GM23338 (cell line): ENCODE results near the gene AK9. TPM values are rescaled to one million over a fixed set of nuclear protein-coding genes. Genes with fewer than 3 reads are reported as not detected.

Experiments used
- ATAC-seq: fragments of 200-7000 bp; cut with Tn5 transposase; 3 replicates; pipeline ENCODE4 v1.9.1; 2020
- DNase-seq: peaks from one replicate; pipeline ENCODE4 v3.0.0-alpha.2; 2015; ENCODE audit warnings: low spot score
- H2AFZ ChIP-seq: fragments of 200-600 bp; sonication (generic); 2 replicates; pipeline ENCODE4 v1.8.0; 2016; ENCODE audit warnings: antibody characterized with exemption, mild to moderate bottlenecking, moderate library complexity
- H3F3A ChIP-seq: fragments of 200-600 bp; sonication (generic); replicated peaks from 2 replicates; pipeline ENCODE4 v1.8.0; 2017; ENCODE audit warnings: antibody characterized with exemption, mixed run types, low read depth
- H3K27ac ChIP-seq: fragments of 200-600 bp; sonication (generic); 2 replicates; pipeline ENCODE4 v1.6.1; 2016; ENCODE audit warnings: low read depth
- H3K27me3 ChIP-seq: fragments of 200-600 bp; sonication (generic); 2 replicates; pipeline ENCODE4 v1.8.0; 2016; ENCODE audit warnings: mild to moderate bottlenecking, mixed run types, moderate library complexity; ENCODE audit not compliant: insufficient read depth
- H3K36me3 ChIP-seq: fragments of 200-600 bp; sonication (generic); 2 replicates; pipeline ENCODE4 v1.8.0; 2016; ENCODE audit warnings: mild to moderate bottlenecking; ENCODE audit not compliant: insufficient read depth
- H3K4me1 ChIP-seq: fragments of 200-600 bp; sonication (generic); 2 replicates; pipeline ENCODE4 v1.8.0; 2016; ENCODE audit warnings: mild to moderate bottlenecking, moderate library complexity; ENCODE audit not compliant: insufficient read depth
- H3K4me2 ChIP-seq: fragments of 200-600 bp; sonication (generic); 2 replicates; pipeline ENCODE4 v1.7.1; 2017; ENCODE audit warnings: mixed run types
- H3K4me3 ChIP-seq: fragments of 200-600 bp; sonication (generic); 2 replicates; pipeline ENCODE4 v1.6.1; 2016; ENCODE audit warnings: mixed run types
- H3K79me2 ChIP-seq: fragments of 200-600 bp; sonication (generic); replicated peaks from 2 replicates; pipeline ENCODE4 v1.8.0; 2017; ENCODE audit warnings: mild to moderate bottlenecking; ENCODE audit not compliant: insufficient read depth
- H3K9me2 ChIP-seq: fragments of 200-600 bp; sonication (generic); 2 replicates; pipeline ENCODE4 v1.8.0; 2017; ENCODE audit not compliant: insufficient read depth
- H4K20me1 ChIP-seq: fragments of 200-600 bp; sonication (generic); replicated peaks from 2 replicates; pipeline ENCODE4 v1.8.0; 2017; ENCODE audit warnings: mild to moderate bottlenecking; ENCODE audit not compliant: insufficient read depth
- H3K27ac Mint-ChIP-seq: 2 replicates; pipeline ENCODE4 v1.8.0; 2020; ENCODE audit warnings: inconsistent platforms, mild to moderate bottlenecking, moderate library complexity, mixed read lengths
- H3K27me3 Mint-ChIP-seq: 3 replicates; pipeline ENCODE4 v1.8.0; 2022; ENCODE audit warnings: low read depth, mild to moderate bottlenecking, moderate library complexity, mixed read lengths, inconsistent platforms; ENCODE audit not compliant: insufficient read depth, poor library complexity
- H3K36me3 Mint-ChIP-seq: 3 replicates; pipeline ENCODE4 v1.8.0; 2021; ENCODE audit warnings: low read depth, mild to moderate bottlenecking, inconsistent platforms, moderate library complexity, mixed read lengths
- H3K4me1 Mint-ChIP-seq: 3 replicates; pipeline ENCODE4 v1.8.0; 2020; ENCODE audit warnings: mild to moderate bottlenecking, inconsistent platforms, mixed read lengths
- H3K4me3 Mint-ChIP-seq: 3 replicates; pipeline ENCODE4 v1.8.0; 2021; ENCODE audit warnings: moderate library complexity, mild to moderate bottlenecking, inconsistent platforms, mixed read lengths
- H3K9me3 Mint-ChIP-seq: 3 replicates; pipeline ENCODE4 v1.8.0; 2020; ENCODE audit warnings: moderate library complexity, mild to moderate bottlenecking, inconsistent platforms, mixed read lengths
- ETS1 ChIP-seq: IDR thresholded peaks from 2 replicates; pipeline ENCODE4 v1.6.1; 2016; ENCODE audit warnings: antibody characterized with exemption
- EZH2 ChIP-seq: fragments of 200-600 bp; sonication (generic); IDR thresholded peaks from one replicate; pipeline ENCODE4 v1.8.0; 2017; ENCODE audit warnings: antibody characterized with exemption, mild to moderate bottlenecking, low read depth; ENCODE audit not compliant: unreplicated experiment
- EZH2phosphoT487 ChIP-seq: fragments of 200-600 bp; sonication (generic); IDR thresholded peaks from one replicate; pipeline ENCODE4 v1.8.1; 2018; ENCODE audit warnings: antibody characterized with exemption; ENCODE audit not compliant: unreplicated experiment
- JUNB ChIP-seq: IDR thresholded peaks from one replicate; pipeline ENCODE4 v1.6.1; 2016; ENCODE audit warnings: antibody characterized with exemption; ENCODE audit not compliant: unreplicated experiment
- NANOG ChIP-seq: IDR thresholded peaks from 2 replicates; pipeline ENCODE4 v1.6.1; 2016; ENCODE audit warnings: antibody characterized with exemption, borderline replicate concordance
- POLR2AphosphoS5 ChIP-seq: IDR thresholded peaks from 2 replicates; pipeline ENCODE4 v1.6.1; 2016; ENCODE audit warnings: antibody characterized with exemption, low read depth
- REST ChIP-seq: IDR thresholded peaks from one replicate; pipeline ENCODE4 v1.6.1; 2018; ENCODE audit warnings: antibody characterized with exemption; ENCODE audit not compliant: unreplicated experiment
- STAT1 ChIP-seq: IDR thresholded peaks from one replicate; pipeline ENCODE4 v1.6.1; 2016; ENCODE audit warnings: antibody characterized with exemption; ENCODE audit not compliant: unreplicated experiment
- ZNF114 ChIP-seq: fragments of 250-450 bp; sonication (Bioruptor Pico); IDR thresholded peaks from 2 replicates; pipeline ENCODE4 v1.5.0; 2020; ENCODE audit warnings: mild to moderate bottlenecking, moderate library complexity
- ZNF331 ChIP-seq: fragments of 250-450 bp; sonication (Bioruptor Pico); IDR thresholded peaks from 2 replicates; pipeline ENCODE4 v1.5.0; 2020; ENCODE audit warnings: low read depth, mild to moderate bottlenecking, moderate library complexity
- polyA plus RNA-seq: library from polyadenylated mRNA; unstranded; fragments of >200 nt; fragmentation: Nextera tagmentation; extraction: Ambion mirVana; gene quantifications from 2 replicates; pipeline ENCODE4 v1.2.1, GENCODE V29; 2016
- total RNA-seq: library from RNA; depleted of rRNA; stranded (reverse); fragments of >200 nt; shearing (Covaris generic); gene quantifications from 2 replicates; pipeline ENCODE4 v1.2.3, GENCODE V29; 2014
- TF ChIP-seq, protein P1 (sequence below): fragments of 250-450 bp; sonication (Bioruptor Pico); IDR thresholded peaks from 2 replicates; pipeline ENCODE4 v1.5.0; 2020; ENCODE audit warnings: mild to moderate bottlenecking, moderate library complexity

AK9 gene
- total and polyA plus RNA-seq, 2 experiments from 2014 or later, result 2.0 to 6.4 TPM

- TF ChIP-seq REST, result no peak
- TF ChIP-seq ZNF114 (CRISPR knock-in tag), result no peak
- TF ChIP-seq ZNF331 (CRISPR knock-in tag), result no peak
- no peak for TF ChIP-seq STAT1
- no peak for TF ChIP-seq EZH2
- TF ChIP-seq ETS1, result no peak
Observed at GRCh38 chr6:109506841-109507240, 184.2 kb downstream of the AK9 start (continued).

DNA sequence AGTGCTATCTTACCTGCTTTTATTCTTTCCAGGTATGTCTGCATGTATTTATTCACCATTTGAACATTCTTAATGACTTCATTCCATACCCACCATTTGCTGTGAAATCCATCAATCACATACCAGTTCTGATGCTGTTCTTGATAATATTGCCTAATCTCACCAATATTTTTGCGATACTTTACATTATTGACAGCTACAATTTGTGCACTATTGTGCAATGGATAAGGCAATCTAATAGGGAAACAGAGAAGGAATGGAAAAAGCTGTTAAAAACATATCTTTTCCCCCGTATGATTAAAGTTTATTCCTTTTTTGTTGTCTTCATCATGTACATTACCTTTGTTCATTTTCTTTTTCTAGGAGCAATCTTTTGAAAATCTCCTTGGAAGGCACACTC lies 184.7 kb downstream of the AK9 start:
- H3K9me2 ChIP-seq, result peaks cover 6% of the 10 kb centered on the region; the same call in 1 of the 2 replicates
- H3K4me3 Mint-ChIP-seq, result no peak overlapping the region
- no peak overlapping the region for H3K4me3 ChIP-seq
- H3K79me2 ChIP-seq, result no peaks in the 10 kb centered on the region
- DNase-seq, result no peak
- H3K4me1 ChIP-seq, result no peaks in the 10 kb centered on the region; the same call in 1 of the 2 replicates
- H3K27ac Mint-ChIP-seq, result no peak overlapping the region
- peaks cover 10% of the 10 kb centered on the region for H3K27me3 Mint-ChIP-seq
- no peak overlapping the region for H3K27ac ChIP-seq
- peaks cover 4% of the 10 kb centered on the region; the same call in 1 of the 2 replicates for H3K36me3 ChIP-seq
- no peak for ATAC-seq
- H3K9me3 Mint-ChIP-seq, result peaks cover 31% of the 10 kb centered on the region
- H3K4me2 ChIP-seq, result no peak overlapping the region
- H4K20me1 ChIP-seq, result no peaks in the 10 kb centered on the region
- H2AFZ ChIP-seq, result no peak overlapping the region
- H3K27me3 ChIP-seq, result no peaks in the 10 kb centered on the region
- no peaks in the 10 kb centered on the region for H3F3A ChIP-seq
- H3K36me3 Mint-ChIP-seq, result peaks cover 23% of the 10 kb centered on the region
- H3K4me1 Mint-ChIP-seq, result peaks cover 24% of the 10 kb centered on the region
- no peak for TF ChIP-seq EZH2
- no peak for TF ChIP-seq JUNB
- TF ChIP-seq ETS1, result no peak
- no peak for TF ChIP-seq ZNF114 (CRISPR knock-in tag)
- no peak for TF ChIP-seq EZH2phosphoT487
- no peak for TF ChIP-seq NANOG
- TF ChIP-seq POLR2AphosphoS5, result no peak
- TF ChIP-seq ZNF331 (CRISPR knock-in tag), result no peak
- TF ChIP-seq, protein P1, sequence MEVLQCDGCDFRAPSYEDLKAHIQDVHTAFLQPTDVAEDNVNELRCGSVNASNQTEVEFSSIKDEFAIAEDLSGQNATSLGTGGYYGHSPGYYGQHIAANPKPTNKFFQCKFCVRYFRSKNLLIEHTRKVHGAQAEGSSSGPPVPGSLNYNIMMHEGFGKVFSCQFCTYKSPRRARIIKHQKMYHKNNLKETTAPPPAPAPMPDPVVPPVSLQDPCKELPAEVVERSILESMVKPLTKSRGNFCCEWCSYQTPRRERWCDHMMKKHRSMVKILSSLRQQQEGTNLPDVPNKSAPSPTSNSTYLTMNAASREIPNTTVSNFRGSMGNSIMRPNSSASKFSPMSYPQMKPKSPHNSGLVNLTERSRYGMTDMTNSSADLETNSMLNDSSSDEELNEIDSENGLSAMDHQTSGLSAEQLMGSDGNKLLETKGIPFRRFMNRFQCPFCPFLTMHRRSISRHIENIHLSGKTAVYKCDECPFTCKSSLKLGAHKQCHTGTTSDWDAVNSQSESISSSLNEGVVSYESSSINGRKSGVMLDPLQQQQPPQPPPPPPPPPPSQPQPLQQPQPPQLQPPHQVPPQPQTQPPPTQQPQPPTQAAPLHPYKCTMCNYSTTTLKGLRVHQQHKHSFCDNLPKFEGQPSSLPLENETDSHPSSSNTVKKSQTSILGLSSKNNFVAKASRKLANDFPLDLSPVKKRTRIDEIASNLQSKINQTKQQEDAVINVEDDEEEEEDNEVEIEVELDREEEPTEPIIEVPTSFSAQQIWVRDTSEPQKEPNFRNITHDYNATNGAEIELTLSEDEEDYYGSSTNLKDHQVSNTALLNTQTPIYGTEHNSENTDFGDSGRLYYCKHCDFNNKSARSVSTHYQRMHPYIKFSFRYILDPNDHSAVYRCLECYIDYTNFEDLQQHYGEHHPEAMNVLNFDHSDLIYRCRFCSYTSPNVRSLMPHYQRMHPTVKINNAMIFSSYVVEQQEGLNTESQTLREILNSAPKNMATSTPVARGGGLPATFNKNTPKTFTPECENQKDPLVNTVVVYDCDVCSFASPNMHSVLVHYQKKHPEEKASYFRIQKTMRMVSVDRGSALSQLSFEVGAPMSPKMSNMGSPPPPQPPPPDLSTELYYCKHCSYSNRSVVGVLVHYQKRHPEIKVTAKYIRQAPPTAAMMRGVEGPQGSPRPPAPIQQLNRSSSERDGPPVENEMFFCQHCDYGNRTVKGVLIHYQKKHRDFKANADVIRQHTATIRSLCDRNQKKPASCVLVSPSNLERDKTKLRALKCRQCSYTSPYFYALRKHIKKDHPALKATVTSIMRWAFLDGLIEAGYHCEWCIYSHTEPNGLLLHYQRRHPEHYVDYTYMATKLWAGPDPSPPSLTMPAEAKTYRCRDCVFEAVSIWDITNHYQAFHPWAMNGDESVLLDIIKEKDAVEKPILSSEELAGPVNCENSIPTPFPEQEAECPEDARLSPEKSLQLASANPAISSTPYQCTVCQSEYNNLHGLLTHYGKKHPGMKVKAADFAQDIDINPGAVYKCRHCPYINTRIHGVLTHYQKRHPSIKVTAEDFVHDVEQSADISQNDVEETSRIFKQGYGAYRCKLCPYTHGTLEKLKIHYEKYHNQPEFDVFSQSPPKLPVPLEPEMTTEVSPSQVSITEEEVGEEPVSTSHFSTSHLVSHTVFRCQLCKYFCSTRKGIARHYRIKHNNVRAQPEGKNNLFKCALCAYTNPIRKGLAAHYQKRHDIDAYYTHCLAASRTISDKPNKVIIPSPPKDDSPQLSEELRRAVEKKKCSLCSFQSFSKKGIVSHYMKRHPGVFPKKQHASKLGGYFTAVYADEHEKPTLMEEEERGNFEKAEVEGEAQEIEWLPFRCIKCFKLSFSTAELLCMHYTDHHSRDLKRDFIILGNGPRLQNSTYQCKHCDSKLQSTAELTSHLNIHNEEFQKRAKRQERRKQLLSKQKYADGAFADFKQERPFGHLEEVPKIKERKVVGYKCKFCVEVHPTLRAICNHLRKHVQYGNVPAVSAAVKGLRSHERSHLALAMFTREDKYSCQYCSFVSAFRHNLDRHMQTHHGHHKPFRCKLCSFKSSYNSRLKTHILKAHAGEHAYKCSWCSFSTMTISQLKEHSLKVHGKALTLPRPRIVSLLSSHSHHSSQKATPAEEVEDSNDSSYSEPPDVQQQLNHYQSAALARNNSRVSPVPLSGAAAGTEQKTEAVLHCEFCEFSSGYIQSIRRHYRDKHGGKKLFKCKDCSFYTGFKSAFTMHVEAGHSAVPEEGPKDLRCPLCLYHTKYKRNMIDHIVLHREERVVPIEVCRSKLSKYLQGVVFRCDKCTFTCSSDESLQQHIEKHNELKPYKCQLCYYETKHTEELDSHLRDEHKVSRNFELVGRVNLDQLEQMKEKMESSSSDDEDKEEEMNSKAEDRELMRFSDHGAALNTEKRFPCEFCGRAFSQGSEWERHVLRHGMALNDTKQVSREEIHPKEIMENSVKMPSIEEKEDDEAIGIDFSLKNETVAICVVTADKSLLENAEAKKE (CRISPR knock-in tag), result no peak
